ENCODE results near the gene NAV2. TPM values are rescaled to one million over a fixed set of nuclear protein-coding genes. Genes with fewer than 3 reads are reported as not detected.
A peak's percentile ranks its signal among the peaks of the same experiment; 100 is the strongest.

Gene NAV2
- total RNA-seq, 1 experiment from 2014 or later = 139 TPM

GRCh38 chr11:20015529-20016427 is 303.1 kb downstream of the NAV2 start:
- peak overlapping the region; percentile 89 for H3K27ac Mint-ChIP-seq (ENCODE audit: low read depth, unreplicated experiment)
- POLR2A ChIA-PET = interaction anchor here (0.6 to 17.6 kb wide), 14 partner anchors 11 to 97 kb away, joined by 3 to 492 read pairs (median 6); no protein-coding TSS in a partner anchor
- H3K4me3 Mint-ChIP-seq (ENCODE audit: unreplicated experiment) = no peak overlapping the region
- TF ChIP-seq CTCF (IDR thresholded peaks at IDR 0.05; ENCODE audit: unreplicated experiment) = no peak
- peak; percentile 58 for DNase-seq (ENCODE audit: unreplicated experiment)
- H3K4me1 Mint-ChIP-seq (ENCODE audit: insufficient read depth, unreplicated experiment) = peaks cover 43% of the 10 kb centered on the region
- H3K36me3 Mint-ChIP-seq (ENCODE audit: insufficient read depth, unreplicated experiment) = no peaks in the 10 kb centered on the region
- intact Hi-C loops (cut with micrococcal nuclease) = no loop called here
- H3K27me3 Mint-ChIP-seq (ENCODE audit: insufficient read depth, unreplicated experiment) = no peaks in the 10 kb centered on the region
- no TSS peak for BruUV-seq (replicated peaks)
- no peaks in the 10 kb centered on the region for H3K9me3 Mint-ChIP-seq (ENCODE audit: unreplicated experiment)
- CTCF ChIA-PET = interaction anchor here (0.6 to 9.0 kb wide), 9 partner anchors 9 to 737 kb away, joined by 3 to 93 read pairs (median 4); no protein-coding TSS in a partner anchor

GRCh38 chr11:20016526-20016925 is 303.9 kb downstream of the NAV2 start:
- CTCF ChIA-PET = interaction anchor here (0.6 to 9.0 kb wide), 7 partner anchors 8 to 117 kb away, joined by 3 to 93 read pairs (median 4); no protein-coding TSS in a partner anchor
- POLR2A ChIA-PET = interaction anchor here (0.6 to 17.6 kb wide), 10 partner anchors 12 to 148 kb away, joined by 3 to 492 read pairs (median 12); no protein-coding TSS in a partner anchor
- Mint-ChIP-seq H3K4me3 (ENCODE audit: unreplicated experiment) (no peak overlapping the region), H3K9me3 (ENCODE audit: unreplicated experiment) (no peaks in the 10 kb centered on the region), H3K27me3 (ENCODE audit: insufficient read depth, unreplicated experiment) (no peaks in the 10 kb centered on the region), H3K27ac (ENCODE audit: low read depth, unreplicated experiment) (no peak overlapping the region), H3K36me3 (ENCODE audit: insufficient read depth, unreplicated experiment) (no peaks in the 10 kb centered on the region), H3K4me1 (ENCODE audit: insufficient read depth, unreplicated experiment) (peaks cover 44% of the 10 kb centered on the region)
- no peak for TF ChIP-seq CTCF (IDR thresholded peaks at IDR 0.05; ENCODE audit: unreplicated experiment)
- no TSS peak for BruUV-seq (replicated peaks)
- no peak for DNase-seq (ENCODE audit: unreplicated experiment)
- intact Hi-C loops (cut with micrococcal nuclease) = no loop called here

GRCh38 chr11:20017320-20017719 is 304.7 kb downstream of the NAV2 start:
- Mint-ChIP-seq H3K4me3 (ENCODE audit: unreplicated experiment) (no peak overlapping the region), H3K4me1 (ENCODE audit: insufficient read depth, unreplicated experiment) (peaks cover 47% of the 10 kb centered on the region), H3K36me3 (ENCODE audit: insufficient read depth, unreplicated experiment) (no peaks in the 10 kb centered on the region), H3K27ac (ENCODE audit: low read depth, unreplicated experiment) (no peak overlapping the region), H3K27me3 (ENCODE audit: insufficient read depth, unreplicated experiment) (no peaks in the 10 kb centered on the region), H3K9me3 (ENCODE audit: unreplicated experiment) (no peaks in the 10 kb centered on the region)
- no TSS peak for BruUV-seq (replicated peaks)
- DNase-seq (ENCODE audit: unreplicated experiment) = no peak
- no peak for TF ChIP-seq CTCF (IDR thresholded peaks at IDR 0.05; ENCODE audit: unreplicated experiment)
- ChIA-PET CTCF (interaction anchor here (1.0 to 9.0 kb wide), 4 partner anchors 7 to 94 kb away, joined by 3 to 93 read pairs (median 25); no protein-coding TSS in a partner anchor), POLR2A (interaction anchor here (0.6 to 17.6 kb wide), 5 partner anchors 9 to 37 kb away, joined by 3 to 492 read pairs (median 5); no protein-coding TSS in a partner anchor)
- intact Hi-C loops (cut with micrococcal nuclease) = no loop called here

GRCh38 chr11:20020198-20020597 is 307.6 kb downstream of the NAV2 start:
- Mint-ChIP-seq H3K36me3 (ENCODE audit: insufficient read depth, unreplicated experiment) (peaks cover 4% of the 10 kb centered on the region), H3K4me3 (ENCODE audit: unreplicated experiment) (no peak overlapping the region), H3K27ac (ENCODE audit: low read depth, unreplicated experiment) (no peak overlapping the region), H3K27me3 (ENCODE audit: insufficient read depth, unreplicated experiment) (no peaks in the 10 kb centered on the region), H3K9me3 (ENCODE audit: unreplicated experiment) (no peaks in the 10 kb centered on the region), H3K4me1 (ENCODE audit: insufficient read depth, unreplicated experiment) (peaks cover 25% of the 10 kb centered on the region)
- TF ChIP-seq CTCF (IDR thresholded peaks at IDR 0.05; ENCODE audit: unreplicated experiment) = no peak
- DNase-seq (ENCODE audit: unreplicated experiment) = no peak
- no TSS peak for BruUV-seq (replicated peaks)
- ChIA-PET CTCF (interaction anchor here (11.4 kb wide), 1 partner anchor 68 kb away, joined by 100 read pairs; no protein-coding TSS in a partner anchor), POLR2A (interaction anchor here (1.1 to 23.4 kb wide), 4 partner anchors 10 to 68 kb away, joined by 4 to 691 read pairs (median 280); no protein-coding TSS in a partner anchor)
- intact Hi-C loops (cut with micrococcal nuclease) = no loop called here
